ENCODE measurements around the gene ZBTB26. TPM values are rescaled to one million over a fixed set of nuclear protein-coding genes. Genes with fewer than 3 reads are reported as not detected.

Gene ZBTB26
- total and polyA plus RNA-seq, 10 of the 15 experiments (the other 5 are each of a cell fraction or from before 2014, with no cell fraction given) = 1.8 to 19.5 (median 4.5) TPM

DNA sequence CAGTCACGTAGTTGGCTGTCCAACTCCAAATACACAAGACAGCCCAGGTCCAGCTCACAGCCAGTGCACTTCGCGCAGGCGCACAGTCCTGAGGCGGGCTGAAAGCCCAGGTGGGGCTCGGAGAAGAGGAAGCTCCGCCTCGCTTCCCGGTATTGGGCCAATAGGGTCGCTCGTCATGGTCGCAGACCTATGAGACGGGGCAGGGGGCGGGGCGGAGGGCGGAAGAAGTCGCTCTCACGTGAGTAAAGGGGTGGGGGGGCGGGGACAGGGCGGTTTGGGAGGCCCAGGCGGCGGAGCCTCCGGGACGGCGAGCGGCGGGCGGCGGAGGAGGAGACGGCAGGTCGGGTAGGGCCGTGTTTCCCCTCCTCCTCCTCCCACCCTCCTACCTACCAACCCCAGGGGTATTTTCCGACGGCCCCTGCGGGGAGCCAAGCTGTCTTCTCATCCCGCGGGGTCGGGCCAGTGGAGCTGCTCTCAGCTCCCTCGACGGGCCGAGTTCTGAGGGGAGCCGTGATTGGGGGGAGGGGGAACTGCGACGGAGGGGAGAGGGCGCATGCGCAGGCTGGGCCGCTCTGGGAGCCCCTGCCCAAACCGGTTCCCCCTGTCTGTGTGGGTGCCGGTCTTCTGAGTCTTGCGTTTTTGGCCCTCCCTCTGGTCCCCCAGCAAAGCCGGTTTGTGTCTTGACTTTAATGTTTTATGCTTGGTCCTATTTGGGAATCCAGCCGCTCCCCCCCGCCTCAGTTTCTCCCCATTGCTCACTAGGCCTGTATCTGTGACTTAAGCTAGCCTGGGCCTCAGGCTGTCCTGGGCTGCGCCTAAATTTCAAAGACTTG is 9.7 kb upstream of the ZBTB26 start, which contains the start of gene RABGAP1 (continued):
- TF ChIP-seq, protein P1, sequence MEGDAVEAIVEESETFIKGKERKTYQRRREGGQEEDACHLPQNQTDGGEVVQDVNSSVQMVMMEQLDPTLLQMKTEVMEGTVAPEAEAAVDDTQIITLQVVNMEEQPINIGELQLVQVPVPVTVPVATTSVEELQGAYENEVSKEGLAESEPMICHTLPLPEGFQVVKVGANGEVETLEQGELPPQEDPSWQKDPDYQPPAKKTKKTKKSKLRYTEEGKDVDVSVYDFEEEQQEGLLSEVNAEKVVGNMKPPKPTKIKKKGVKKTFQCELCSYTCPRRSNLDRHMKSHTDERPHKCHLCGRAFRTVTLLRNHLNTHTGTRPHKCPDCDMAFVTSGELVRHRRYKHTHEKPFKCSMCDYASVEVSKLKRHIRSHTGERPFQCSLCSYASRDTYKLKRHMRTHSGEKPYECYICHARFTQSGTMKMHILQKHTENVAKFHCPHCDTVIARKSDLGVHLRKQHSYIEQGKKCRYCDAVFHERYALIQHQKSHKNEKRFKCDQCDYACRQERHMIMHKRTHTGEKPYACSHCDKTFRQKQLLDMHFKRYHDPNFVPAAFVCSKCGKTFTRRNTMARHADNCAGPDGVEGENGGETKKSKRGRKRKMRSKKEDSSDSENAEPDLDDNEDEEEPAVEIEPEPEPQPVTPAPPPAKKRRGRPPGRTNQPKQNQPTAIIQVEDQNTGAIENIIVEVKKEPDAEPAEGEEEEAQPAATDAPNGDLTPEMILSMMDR (IDR thresholded peaks at IDR 0.05 in 2 of 3, conservative IDR thresholded peaks at IDR 0.05 in 1 of 3; ENCODE audit: control insufficient read depth in 2 of 3, extremely low read depth in 1 of 3, insufficient read depth in 1 of 3, low read depth in 3 of 3, low read length in 3 of 3) = no peak
- TF ChIP-seq HDGF (IDR thresholded peaks at IDR 0.05) (no peak), FOXK2 (IDR thresholded peaks at IDR 0.05) (no peak), SIX5 (IDR thresholded peaks at IDR 0.05; ENCODE audit: low read depth, low read length, severe bottlenecking) (no peak), CHD2 (IDR thresholded peaks at IDR 0.05; ENCODE audit: borderline replicate concordance, low read depth, low read length) (peak; percentile 61; the same call in 1 of the 2 replicates), WRNIP1 (IDR thresholded peaks at IDR 0.05; ENCODE audit: borderline replicate concordance, low read depth, low read length) (no peak), BACH1 (IDR thresholded peaks at IDR 0.05; ENCODE audit: borderline replicate concordance) (peak; percentile 66; the same call in 1 of the 2 replicates), SP1 (IDR thresholded peaks at IDR 0.05; ENCODE audit: low read depth, low read length) (peak; percentile 87), NRF1 (conservative IDR thresholded peaks at IDR 0.05; ENCODE audit: low read depth, low read length) (peak; percentile 83), NBN (IDR thresholded peaks at IDR 0.05) (peak; percentile 60; the same call in 1 of the 2 replicates), TCF12 (IDR thresholded peaks at IDR 0.05; ENCODE audit: low read depth, low read length) (0 out of 2 replicates have a peak, but pooled peaks have one; percentile 3), ESRRA (IDR thresholded peaks at IDR 0.05; ENCODE audit: low read length) (no peak), CBX5 (IDR thresholded peaks at IDR 0.05; ENCODE audit: low read depth) (peak; percentile 86; the same call in 1 of the 2 replicates), RB1 (IDR thresholded peaks at IDR 0.05; ENCODE audit: borderline replicate concordance) (peak; percentile 38; the same call in 1 of the 2 replicates), SMAD5 (IDR thresholded peaks at IDR 0.05; ENCODE audit: low read depth) (peak; percentile 77), CBFB (IDR thresholded peaks at IDR 0.05; ENCODE audit: low read depth) (no peak)
- TF ChIP-seq, protein P2, sequence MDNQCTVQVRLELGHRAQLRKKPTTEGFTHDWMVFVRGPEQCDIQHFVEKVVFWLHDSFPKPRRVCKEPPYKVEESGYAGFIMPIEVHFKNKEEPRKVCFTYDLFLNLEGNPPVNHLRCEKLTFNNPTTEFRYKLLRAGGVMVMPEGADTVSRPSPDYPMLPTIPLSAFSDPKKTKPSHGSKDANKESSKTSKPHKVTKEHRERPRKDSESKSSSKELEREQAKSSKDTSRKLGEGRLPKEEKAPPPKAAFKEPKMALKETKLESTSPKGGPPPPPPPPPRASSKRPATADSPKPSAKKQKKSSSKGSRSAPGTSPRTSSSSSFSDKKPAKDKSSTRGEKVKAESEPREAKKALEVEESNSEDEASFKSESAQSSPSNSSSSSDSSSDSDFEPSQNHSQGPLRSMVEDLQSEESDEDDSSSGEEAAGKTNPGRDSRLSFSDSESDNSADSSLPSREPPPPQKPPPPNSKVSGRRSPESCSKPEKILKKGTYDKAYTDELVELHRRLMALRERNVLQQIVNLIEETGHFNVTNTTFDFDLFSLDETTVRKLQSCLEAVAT (IDR thresholded peaks at IDR 0.05) = 0 out of 2 replicates have a peak, but pooled peaks have one; percentile 11
- TF ChIP-seq, protein P3, sequence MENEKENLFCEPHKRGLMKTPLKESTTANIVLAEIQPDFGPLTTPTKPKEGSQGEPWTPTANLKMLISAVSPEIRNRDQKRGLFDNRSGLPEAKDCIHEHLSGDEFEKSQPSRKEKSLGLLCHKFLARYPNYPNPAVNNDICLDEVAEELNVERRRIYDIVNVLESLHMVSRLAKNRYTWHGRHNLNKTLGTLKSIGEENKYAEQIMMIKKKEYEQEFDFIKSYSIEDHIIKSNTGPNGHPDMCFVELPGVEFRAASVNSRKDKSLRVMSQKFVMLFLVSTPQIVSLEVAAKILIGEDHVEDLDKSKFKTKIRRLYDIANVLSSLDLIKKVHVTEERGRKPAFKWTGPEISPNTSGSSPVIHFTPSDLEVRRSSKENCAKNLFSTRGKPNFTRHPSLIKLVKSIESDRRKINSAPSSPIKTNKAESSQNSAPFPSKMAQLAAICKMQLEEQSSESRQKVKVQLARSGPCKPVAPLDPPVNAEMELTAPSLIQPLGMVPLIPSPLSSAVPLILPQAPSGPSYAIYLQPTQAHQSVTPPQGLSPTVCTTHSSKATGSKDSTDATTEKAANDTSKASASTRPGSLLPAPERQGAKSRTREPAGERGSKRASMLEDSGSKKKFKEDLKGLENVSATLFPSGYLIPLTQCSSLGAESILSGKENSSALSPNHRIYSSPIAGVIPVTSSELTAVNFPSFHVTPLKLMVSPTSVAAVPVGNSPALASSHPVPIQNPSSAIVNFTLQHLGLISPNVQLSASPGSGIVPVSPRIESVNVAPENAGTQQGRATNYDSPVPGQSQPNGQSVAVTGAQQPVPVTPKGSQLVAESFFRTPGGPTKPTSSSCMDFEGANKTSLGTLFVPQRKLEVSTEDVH (IDR thresholded peaks at IDR 0.05; ENCODE audit: low read depth, partially characterized antibody) = no peak
- TF ChIP-seq, protein P4, sequence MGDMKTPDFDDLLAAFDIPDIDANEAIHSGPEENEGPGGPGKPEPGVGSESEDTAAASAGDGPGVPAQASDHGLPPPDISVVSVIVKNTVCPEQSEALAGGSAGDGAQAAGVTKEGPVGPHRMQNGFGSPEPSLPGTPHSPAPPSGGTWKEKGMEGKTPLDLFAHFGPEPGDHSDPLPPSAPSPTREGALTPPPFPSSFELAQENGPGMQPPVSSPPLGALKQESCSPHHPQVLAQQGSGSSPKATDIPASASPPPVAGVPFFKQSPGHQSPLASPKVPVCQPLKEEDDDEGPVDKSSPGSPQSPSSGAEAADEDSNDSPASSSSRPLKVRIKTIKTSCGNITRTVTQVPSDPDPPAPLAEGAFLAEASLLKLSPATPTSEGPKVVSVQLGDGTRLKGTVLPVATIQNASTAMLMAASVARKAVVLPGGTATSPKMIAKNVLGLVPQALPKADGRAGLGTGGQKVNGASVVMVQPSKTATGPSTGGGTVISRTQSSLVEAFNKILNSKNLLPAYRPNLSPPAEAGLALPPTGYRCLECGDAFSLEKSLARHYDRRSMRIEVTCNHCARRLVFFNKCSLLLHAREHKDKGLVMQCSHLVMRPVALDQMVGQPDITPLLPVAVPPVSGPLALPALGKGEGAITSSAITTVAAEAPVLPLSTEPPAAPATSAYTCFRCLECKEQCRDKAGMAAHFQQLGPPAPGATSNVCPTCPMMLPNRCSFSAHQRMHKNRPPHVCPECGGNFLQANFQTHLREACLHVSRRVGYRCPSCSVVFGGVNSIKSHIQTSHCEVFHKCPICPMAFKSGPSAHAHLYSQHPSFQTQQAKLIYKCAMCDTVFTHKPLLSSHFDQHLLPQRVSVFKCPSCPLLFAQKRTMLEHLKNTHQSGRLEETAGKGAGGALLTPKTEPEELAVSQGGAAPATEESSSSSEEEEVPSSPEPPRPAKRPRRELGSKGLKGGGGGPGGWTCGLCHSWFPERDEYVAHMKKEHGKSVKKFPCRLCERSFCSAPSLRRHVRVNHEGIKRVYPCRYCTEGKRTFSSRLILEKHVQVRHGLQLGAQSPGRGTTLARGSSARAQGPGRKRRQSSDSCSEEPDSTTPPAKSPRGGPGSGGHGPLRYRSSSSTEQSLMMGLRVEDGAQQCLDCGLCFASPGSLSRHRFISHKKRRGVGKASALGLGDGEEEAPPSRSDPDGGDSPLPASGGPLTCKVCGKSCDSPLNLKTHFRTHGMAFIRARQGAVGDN (IDR thresholded peaks at IDR 0.05) = peak; percentile 29; the same call in 1 of the 2 replicates
